HG03159 (cell line): Measurements from ENCODE around the gene ISLR2.

Experiments
- ATAC-seq: cut with Tn5 transposase; IDR thresholded peaks from one replicate; pipeline ENCODE4 v1.9.1; 2021; ENCODE audit warnings: mild to moderate bottlenecking, moderate library complexity; ENCODE audit not compliant: unreplicated experiment

ISLR2 gene

DNA sequence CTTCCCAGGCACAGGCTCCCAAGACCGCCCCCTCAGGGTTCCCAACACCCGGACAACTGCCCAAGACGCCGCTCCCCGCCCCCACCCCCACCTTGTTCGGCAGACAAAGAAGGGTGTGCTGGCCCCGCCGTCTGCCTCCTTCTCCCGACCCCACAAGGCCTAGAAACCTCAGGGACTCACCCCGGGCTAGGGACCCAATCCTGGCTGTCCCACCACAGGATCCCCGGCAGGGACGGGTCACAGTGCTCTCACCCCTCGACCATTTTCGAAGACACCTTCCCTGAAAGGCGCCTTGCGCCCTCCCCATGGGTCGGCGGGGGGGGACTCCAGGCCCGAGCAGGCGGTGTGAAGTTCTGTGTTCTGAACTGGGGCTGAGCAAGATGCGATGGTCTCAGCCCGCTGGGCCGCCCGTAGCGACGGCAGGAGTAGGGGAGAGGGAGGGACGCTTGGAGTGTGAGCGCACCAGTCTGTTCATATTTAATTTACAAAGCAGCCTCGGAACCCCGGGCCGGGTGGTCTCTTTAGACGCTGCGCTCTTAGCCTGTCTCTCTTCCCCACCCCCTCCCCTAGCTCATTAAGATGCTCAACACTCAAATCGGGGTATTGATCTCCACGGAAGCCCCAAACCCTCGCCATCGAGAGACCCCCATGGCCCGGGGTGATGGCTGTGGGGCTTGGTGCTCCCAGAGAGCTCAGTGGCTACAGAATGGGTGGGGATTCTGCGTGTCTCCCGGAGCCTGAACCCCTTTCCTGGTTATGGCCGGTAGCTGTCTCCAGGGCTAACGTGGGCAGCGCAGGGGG lies 1.4 kb upstream of the ISLR2 start:
- ATAC-seq, result no peak

DNA sequence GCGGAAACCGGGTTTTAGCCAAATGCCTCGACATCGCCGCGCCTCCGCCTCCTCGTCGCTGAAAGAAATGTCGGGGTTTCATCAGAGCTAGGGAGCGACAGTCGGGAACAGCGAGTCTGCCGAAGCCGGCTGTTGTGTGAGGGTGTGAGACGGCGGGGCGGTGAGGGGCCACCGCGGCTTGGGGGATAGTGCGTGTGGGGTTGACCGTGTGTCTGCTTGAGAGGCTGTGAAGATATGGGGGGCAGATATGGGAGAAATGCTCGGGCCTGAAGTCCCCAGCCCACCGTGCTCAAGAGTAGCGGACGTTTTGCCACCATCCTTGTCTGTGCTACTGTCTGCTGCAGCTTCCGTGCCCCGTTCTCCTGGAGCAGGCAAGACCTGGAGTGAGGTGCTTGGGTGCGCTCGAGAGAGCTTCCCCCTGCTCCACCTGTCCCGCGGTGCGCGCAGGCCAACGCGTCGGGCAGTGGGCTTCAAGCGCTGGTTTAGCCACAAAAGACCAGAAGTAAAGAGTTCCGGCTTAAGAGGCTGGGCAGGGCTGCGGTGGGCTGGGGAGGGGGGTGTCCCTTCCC lies 716 bp upstream of the ISLR2 start:
- no peak for ATAC-seq

DNA sequence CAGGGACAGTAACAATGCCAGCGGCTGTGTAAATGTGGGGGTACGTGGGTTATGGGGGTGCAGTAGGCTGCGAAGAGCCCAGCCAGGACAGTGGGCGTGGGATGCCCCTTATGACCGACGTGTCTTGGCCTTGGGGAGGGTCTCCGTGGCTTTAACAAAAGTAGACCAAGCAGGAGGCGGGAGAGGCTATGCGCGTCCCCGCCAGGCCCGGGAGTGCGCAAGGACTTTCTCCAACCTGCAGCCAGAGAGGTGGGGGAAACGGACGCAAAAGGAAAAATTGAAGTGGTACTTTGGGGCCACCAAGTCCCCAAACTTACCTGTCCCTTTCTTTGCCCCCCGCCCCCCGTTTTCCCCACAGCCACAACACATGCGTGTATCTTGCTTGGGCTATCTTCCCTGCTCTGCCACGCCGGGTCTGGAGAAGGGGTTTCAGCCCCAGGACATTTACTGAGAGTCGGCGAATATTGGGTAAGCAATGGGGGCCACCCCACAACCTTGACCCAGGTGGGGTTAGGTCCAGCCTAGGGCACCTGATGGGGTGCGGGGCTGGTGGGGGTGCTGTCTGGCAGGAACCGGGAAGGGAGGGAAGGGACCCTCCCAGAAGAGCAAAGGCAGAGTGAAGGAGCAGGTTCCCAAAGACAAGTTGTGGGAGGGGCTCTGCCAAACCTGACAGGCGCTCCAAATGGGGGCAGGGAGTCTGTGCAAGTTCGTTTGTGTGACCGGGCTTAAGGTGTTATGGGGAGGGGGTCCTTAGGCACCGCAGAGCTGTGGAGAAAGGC lies 652 bp downstream of the ISLR2 start:
- no peak for ATAC-seq

DNA sequence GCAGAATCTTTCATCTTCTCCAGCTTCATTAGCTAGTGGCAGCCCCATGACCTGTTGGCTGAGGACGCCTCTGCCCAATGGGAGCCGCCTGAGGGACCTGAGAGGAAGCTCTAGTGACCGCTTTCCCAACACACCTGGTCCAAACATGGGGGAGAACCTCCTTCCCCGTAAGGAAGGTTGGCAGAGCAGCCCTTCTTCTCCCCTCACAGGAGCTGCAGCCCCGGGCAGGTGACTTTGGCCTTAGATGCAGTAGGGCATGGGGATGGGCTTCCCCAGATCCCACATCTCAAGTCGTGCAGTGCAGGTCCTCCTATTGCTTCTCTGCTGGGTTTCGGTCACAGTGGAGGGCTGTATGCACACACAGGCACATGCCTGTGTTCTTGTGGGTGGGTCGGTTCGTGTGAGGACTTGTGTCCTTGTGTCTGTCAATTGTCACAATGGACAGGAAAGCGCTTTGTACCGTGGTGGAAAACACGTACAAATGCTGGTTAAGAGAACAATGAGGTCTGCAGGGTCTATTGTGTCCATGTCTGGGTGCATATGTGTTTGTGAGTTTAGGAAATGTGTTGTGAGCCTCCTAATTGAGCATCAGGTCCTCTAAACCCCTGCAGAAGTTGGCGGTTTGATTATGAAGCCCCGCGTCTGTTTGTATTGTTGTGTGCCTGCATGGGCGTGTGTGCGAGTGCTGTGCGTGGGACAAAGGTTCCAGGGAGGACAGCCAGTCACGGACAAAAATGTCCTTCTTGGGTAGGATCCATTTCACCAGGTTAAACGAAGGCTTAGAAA lies 1.4 kb downstream of the ISLR2 start:
- ATAC-seq, result no peak

DNA sequence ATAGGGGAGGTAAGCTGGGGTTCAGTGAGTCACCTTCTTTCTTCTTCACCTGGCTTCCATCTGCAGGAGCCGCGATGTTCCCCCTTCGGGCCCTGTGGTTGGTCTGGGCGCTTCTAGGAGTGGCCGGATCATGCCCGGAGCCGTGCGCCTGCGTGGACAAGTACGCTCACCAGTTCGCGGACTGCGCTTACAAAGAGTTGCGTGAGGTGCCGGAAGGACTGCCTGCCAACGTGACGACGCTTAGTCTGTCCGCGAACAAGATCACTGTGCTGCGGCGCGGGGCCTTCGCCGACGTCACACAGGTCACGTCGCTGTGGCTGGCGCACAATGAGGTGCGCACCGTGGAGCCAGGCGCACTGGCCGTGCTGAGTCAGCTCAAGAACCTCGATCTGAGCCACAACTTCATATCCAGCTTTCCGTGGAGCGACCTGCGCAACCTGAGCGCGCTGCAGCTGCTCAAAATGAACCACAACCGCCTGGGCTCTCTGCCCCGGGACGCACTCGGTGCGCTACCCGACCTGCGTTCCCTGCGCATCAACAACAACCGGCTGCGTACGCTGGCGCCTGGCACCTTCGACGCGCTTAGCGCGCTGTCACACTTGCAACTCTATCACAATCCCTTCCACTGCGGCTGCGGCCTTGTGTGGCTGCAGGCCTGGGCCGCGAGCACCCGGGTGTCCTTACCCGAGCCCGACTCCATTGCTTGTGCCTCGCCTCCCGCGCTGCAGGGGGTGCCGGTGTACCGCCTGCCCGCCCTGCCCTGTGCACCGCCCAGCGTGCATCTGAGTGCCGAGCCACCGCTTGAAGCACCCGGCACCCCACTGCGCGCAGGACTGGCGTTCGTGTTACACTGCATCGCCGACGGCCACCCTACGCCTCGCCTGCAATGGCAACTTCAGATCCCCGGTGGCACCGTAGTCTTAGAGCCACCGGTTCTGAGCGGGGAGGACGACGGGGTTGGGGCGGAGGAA lies 2.6 kb downstream of the ISLR2 start:
- no peak for ATAC-seq

DNA sequence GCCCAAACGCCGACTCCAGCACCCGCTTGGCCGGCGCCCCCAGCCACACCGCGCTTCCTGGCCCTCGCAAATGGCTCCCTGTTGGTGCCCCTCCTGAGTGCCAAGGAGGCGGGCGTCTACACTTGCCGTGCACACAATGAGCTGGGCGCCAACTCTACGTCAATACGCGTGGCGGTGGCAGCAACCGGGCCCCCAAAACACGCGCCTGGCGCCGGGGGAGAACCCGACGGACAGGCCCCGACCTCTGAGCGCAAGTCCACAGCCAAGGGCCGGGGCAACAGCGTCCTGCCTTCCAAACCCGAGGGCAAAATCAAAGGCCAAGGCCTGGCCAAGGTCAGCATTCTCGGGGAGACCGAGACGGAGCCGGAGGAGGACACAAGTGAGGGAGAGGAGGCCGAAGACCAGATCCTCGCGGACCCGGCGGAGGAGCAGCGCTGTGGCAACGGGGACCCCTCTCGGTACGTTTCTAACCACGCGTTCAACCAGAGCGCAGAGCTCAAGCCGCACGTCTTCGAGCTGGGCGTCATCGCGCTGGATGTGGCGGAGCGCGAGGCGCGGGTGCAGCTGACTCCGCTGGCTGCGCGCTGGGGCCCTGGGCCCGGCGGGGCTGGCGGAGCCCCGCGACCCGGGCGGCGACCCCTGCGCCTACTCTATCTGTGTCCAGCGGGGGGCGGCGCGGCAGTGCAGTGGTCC lies 3.5 kb downstream of the ISLR2 start:
- no peak for ATAC-seq

DNA sequence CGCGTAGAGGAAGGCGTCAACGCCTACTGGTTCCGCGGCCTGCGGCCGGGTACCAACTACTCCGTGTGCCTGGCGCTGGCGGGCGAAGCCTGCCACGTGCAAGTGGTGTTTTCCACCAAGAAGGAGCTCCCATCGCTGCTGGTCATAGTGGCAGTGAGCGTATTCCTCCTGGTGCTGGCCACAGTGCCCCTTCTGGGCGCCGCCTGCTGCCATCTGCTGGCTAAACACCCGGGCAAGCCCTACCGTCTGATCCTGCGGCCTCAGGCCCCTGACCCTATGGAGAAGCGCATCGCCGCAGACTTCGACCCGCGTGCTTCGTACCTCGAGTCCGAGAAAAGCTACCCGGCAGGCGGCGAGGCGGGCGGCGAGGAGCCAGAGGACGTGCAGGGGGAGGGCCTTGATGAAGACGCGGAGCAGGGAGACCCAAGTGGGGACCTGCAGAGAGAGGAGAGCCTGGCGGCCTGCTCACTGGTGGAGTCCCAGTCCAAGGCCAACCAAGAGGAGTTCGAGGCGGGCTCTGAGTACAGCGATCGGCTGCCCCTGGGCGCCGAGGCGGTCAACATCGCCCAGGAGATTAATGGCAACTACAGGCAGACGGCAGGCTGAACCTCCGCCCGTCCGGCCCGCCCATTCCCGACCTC lies 4.1 kb downstream of the ISLR2 start:
- no peak for ATAC-seq

DNA sequence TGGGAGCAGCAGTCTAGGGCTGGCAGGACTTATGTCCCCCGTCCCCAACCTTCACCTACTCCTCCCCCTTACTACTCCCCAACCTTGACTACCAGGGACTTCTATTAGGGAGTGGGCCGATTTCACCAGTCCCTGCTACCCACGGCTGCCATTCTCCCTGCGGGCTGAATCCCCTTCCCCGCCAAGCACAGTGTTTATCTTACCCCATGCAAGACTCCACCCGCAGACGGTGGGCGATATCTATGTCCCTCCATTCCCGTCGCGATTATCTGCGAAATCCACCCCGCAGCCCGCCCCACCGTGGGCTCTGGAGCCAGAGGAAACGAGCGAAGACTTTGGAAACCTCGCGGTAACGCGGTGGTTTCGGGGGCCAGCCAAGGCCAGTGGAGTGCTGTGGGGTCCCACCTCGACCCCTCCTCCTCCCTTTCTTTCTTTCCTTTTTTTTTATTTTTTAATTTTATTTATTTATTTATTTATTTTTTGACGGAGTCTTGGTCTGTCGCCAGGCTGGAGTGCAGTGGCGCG lies 4.7 kb downstream of the ISLR2 start:
- ATAC-seq, result no peak

DNA sequence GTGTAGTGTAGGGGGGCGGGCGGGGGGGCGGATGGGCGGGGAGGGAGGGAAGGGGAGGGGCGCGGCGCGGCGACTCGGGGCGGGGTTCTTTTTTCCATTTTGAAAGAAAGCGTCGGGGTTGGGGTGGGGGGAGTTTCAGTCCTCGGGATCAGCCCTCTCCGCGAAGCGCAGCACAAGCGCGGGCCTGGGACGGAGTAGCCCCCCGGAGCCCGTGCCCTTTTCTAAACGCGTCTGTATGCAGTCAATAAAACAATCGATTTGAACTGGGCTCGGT lies 6.1 kb downstream of the ISLR2 start:
- no peak for ATAC-seq

DNA sequence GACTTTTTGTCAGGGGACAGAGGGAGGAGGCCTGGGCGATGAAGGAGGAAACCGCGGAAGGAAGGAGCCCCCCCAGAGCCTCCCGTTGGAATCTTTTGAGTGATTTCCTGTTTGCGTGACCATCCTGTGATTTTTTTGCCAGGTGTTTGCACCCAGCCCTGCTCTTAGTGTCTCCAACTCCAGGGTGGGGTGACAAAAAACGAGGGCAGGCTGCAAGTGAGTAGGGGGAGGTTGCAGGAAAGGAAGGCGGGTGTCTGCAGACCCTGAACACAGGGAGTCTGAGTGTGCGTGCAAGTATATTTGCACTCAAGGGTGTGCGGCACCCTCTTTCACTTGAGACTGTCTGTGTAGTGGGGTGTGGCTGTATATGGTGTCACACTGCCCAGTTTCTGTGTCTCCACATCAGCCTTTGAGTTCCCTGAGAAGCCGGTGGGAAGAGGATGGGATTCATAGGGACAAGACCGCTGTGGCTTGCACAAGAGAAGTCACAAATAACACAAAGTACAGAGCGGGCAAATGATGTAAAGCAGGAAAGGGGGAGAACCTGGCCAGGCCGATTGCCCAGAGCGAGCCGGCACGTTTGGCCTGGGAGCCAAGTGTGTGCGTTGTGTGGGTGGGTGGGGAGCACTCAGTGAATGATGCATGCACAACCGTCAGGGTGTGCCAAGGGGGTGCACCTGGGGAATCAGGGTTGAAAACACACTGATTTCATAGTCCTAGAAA lies 6.6 kb downstream of the ISLR2 start:
- ATAC-seq, result no peak

DNA sequence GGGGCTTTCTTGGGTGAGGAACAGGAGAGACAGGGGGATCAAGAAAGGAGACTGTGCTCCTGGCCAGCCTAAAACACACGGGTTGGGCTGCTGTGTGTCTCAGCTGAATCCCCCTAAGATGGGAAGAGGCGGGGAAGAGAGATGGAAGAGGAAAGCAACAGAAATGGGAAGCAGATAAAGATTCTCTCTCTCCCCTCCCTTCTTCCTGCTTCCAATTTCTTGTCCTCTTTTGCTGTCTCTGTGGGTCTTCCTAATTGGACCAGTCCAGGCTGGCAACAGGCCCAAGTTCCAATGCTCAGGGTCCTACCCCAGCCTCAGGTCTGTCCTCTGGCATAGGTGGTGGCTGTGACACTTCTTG lies 7.1 kb downstream of the ISLR2 start:
- ATAC-seq, result no peak

DNA sequence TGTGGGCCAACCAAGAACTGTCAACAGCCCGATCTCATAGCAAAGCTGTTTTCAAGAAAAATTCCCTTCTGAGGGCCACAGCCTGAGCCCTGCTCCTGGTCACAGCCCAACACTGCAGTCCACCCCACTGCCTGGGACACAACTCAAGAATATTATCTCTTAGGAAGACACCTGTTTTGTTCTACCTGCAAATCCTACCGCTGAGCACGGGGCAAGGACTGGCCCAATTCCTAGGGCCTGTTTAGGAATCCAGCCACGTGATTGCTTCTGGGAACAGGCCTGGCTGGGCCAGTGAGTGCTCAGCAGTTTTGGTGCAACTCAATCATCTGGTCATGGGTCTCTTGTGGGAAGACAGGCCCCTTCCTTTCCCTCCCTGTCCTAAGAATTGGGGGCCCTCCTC lies 8.3 kb downstream of the ISLR2 start:
- ATAC-seq, result no peak

DNA sequence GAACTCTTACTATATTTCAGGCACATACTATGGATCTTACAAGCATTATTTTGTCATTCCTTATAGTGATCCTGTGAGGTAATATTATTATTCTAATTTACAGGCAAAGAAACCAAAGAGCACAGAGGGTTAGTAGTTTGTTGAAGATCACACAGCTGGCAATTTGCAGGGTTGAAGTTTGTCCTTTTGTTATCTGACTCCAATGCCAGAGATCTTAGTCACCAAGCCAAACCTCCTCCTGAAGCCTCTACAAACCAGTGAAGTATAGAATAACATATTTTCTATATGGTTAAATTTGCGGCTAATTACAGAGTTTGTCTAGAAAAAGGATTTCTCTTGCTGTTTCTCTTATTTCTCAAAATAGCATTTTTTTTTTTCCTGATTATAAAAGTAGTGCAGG lies 11.2 kb downstream of the ISLR2 start:
- ATAC-seq, result no peak

DNA sequence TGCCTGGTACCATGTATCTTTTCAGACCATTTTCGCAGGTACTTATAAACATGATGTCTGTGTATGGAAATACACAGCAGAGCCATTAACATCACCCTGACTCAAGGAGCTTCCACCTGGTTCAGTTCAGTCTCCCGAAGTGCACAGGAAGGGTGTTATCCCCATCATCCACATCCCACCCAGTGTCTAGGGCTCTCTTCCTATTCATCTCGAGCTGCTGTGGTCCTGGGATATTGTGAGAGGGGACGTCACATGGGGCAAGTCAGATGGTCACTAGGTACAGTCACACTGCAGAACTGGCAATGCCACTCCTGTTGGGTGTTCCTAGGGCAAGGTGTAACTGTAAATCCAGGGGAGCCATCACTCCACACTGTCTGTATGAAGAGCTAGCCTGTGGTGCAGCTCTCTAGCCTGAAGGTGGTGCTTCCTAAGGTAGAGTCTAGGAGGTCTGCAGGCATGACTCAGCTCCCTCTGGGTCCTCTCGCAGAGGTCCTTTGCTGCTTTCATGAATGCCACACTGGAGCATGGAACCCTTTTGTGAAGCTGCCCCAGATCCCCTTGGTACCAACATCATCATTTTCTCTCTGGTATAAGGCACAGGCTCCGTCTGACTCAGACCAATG lies 13.9 kb downstream of the ISLR2 start:
- no peak for ATAC-seq

DNA sequence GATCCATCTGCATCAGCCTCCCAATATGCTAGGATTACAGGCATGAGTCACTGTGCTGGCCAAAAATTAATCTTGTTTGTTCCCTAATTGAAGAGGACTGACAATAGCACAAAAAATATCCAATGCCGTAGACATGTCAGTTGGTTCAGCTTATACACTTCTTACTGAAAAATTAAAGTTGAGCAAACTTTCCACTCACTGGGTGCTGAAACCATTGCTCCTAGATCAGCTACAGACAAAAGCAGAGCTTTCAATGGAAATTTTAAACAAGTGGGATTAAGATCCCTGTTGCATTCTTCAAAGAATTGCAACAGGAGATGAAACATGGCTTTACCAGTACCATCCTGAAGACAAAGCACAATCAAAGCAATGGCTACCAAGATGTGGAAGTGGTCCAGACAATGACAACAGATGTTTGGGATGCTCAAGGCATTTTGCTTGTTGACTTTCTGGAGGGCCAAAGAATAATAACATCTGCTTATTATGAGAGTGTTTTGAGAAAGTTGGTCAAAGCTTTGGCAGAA lies 16.0 kb downstream of the ISLR2 start:
- no peak for ATAC-seq

DNA sequence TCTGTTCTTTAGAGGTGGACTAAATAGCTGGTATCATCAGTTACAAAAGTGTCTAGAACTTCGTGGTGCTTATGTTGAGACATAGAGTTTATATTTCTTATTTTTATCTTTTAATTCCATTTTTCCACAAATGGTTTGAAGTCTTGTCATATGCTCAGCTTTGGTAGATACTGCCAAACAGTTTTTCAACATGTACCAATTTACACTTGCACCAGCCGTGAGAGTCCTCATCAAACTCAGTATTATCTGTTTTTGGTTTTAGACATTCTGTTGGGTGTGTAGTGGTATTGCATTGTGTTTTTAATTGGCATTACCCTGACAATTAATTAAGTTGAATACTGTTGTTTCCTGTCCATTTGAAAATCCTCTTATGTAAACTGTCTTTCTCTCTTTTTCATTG lies 16.7 kb downstream of the ISLR2 start:
- ATAC-seq, result no peak

DNA sequence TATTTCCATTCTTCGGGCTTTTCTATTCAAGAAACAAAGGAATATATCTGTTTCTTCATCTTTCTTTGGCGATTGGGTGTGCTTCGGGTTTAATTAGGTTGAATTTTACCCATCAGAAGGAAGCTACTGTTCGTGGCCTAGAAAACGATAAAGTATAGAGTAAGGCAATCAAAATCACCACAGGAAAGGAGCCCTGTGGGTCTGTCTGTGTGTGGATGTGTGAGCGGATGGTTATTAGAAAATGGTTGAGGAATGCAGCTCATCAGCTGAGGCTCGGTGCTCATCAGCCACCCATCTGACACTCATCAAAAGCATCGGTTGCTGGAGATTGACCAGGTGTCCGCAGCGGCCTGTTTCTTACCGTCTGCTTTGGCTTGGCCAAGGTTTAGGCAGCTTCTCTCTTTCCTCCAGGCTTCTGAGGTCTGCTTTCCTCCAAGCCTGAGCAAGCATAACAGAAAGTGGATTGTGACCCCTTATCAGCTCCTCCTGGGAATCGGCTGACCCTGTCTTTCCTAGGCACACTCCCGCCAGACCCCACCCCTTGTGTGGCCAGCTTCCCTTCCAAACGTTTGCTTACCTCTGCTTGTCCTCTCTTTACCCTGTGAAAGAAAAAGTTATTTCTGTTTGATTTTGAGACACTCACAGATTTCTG lies 25.5 kb downstream of the ISLR2 start:
- no peak for ATAC-seq
